Body of pancreas (tissue), 4 donors: ENCODE measurements around the gene CDKAL1. TPM values are rescaled to one million over a fixed set of nuclear protein-coding genes. Genes with fewer than 3 reads are reported as not detected.

Source experiments
- ATAC-seq: fragments of 150-250 bp; one replicate; pipeline ENCODE4 v1.9.1; 2016
- DNase-seq, 4 donors: peaks; one replicate each; pipeline ENCODE4 v3.0.0-alpha.2; 2019
- H3K27ac ChIP-seq, 4 donors: fragments of 200-600 bp; sonication (generic); 1 replicate in 3 of 4; 2 replicates in 1 of 4; pipeline versions ENCODE4 v1.5.1 to v1.6.1; 2016 to 2019; ENCODE audit warnings: mild to moderate bottlenecking in 1 of 4, mixed read lengths in 1 of 4, moderate library complexity in 1 of 4
- H3K27me3 ChIP-seq, 2 donors: fragments of 200-600 bp; sonication (generic); one replicate each; pipeline ENCODE4 v1.6.0; 2016; ENCODE audit warnings: mild to moderate bottlenecking in 1 of 2
- H3K36me3 ChIP-seq, 2 donors: fragments of 200-600 bp; sonication (generic); replicated peaks in 1 of 2; 2 replicates each; pipeline ENCODE4 v1.5.1; 2016; ENCODE audit warnings: low read depth in 2 of 2; ENCODE audit not compliant: insufficient read depth in 1 of 2
- H3K4me1 ChIP-seq: fragments of 200-600 bp; sonication (generic); one replicate; pipeline ENCODE4 v1.6.0; 2016
- H3K4me3 ChIP-seq, 2 donors: fragments of 200-600 bp; sonication (generic); 1 replicate in 1 of 2; 2 replicates in 1 of 2; pipeline ENCODE4 v1.5.1; 2016 to 2019
- H3K9me3 ChIP-seq, 3 donors: fragments of 200-600 bp; sonication (generic); 1 replicate in 2 of 3; 2 replicates in 1 of 3; pipeline ENCODE4 v1.5.1; 2016
- CTCF ChIP-seq, 7 experiments: fragments of 450-650 bp in 4 of 7; fragments of 200-600 bp in 3 of 7; sonication (generic) in 3 of 7; IDR thresholded peaks; one replicate each; pipeline ENCODE4 v1.5.1; 2016 to 2019; ENCODE audit warnings: antibody characterized with exemption in 7 of 7
- POLR2A ChIP-seq, 3 donors: fragments of 450-650 bp; IDR thresholded peaks; one replicate each; pipeline ENCODE4 v1.6.1; 2016; ENCODE audit warnings: antibody characterized with exemption in 3 of 3, mild to moderate bottlenecking in 2 of 3
- WGBS, 2 donors: methylation state at CpG; one replicate each; pipeline ENCODE4 v1.1.5; 2017; 5-methylcytosine and 5-hydroxymethylcytosine counted together
- intact Hi-C: fragments of 100-400 bp; cut with DNase I; formaldehyde crosslinking; loops from one replicate; pipeline ENCODE4 v1.15.1; 2023
- total RNA-seq, 2 donors: library from RNA; depleted of rRNA; stranded (reverse); fragments of >200 nt; gene quantifications; one replicate each; pipeline ENCODE4 v1.1.0, GENCODE V29; 2016

Gene CDKAL1
- total RNA-seq, 2 donors from 2014 or later, result 16.3 to 18.1 TPM

GRCh38 chr6:21071780-21072468 is 537.7 kb downstream of the CDKAL1 start:
- intact Hi-C loops, result no loop called here
- Histone ChIP-seq H3K9me3 (no peaks in the 10 kb centered on the region), H3K27ac (no peak overlapping the region), H3K36me3 (no peaks in the 10 kb centered on the region), H3K4me3 (no peak overlapping the region), H3K27me3 (no peaks in the 10 kb centered on the region), H3K4me1 (no peaks in the 10 kb centered on the region)
- 82 to 85% methylated on average over 8 of the region's 8 CpGs for WGBS, 2 donors
- ATAC-seq, result no peak
- DNase-seq, result no peak
- TF ChIP-seq POLR2A (IDR thresholded peaks at IDR 0.05), result no peak
- no peak for TF ChIP-seq CTCF (IDR thresholded peaks at IDR 0.05)

DNA sequence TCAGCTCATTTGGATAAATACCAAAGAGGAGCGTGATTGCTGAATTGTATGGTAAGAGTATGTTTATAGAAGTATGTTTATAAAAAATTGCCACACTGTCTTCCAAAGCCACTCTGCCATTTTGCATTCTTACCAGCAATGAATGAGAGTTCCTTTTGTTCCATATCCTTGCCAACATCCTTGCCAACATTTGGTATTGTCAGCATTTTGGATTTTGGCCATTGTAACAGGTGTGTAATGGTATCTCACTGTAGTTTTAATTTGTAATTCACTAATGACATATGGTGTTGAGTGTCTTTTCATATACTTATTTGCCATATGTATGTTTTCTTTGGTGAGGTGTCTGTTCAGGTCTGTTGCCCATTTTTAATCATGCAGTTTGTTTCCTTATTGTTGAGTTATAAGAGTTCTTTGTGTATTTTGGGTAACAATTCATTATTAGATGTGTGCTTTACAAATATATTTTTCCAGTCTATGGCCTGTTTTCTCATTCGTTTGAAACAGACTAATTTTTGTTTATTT is 539.1 kb downstream of the CDKAL1 start:
- Histone ChIP-seq H3K4me3 (no peak overlapping the region), H3K27ac (no peak overlapping the region), H3K36me3 (no peaks in the 10 kb centered on the region), H3K9me3 (no peaks in the 10 kb centered on the region), H3K27me3 (no peaks in the 10 kb centered on the region), H3K4me1 (no peaks in the 10 kb centered on the region)
- intact Hi-C loops, result no loop called here
- ATAC-seq (no peak), DNase-seq (no peak)
- TF ChIP-seq POLR2A (IDR thresholded peaks at IDR 0.05) (no peak), CTCF (IDR thresholded peaks at IDR 0.05) (no peak)
- WGBS, 2 donors, result 86 to 96% methylated on average over 2 of the region's 2 CpGs

- Histone ChIP-seq H3K4me1 (peaks cover 4% of the 10 kb centered on the region), H3K9me3 (no peaks in the 10 kb centered on the region), H3K36me3 (no peaks in the 10 kb centered on the region), H3K27ac (no peak overlapping the region), H3K27me3 (no peaks in the 10 kb centered on the region), H3K4me3 (no peak overlapping the region)
- TF ChIP-seq CTCF (IDR thresholded peaks at IDR 0.05), result no peak
- TF ChIP-seq POLR2A (IDR thresholded peaks at IDR 0.05), result no peak
- intact Hi-C loops, result no loop called here
- 96 to 97% methylated on average over 1 of the region's 1 CpG for whole genome bisulfite sequencing, 2 donors
- no peak for DNase-seq
- no peak for ATAC-seq
Observed at GRCh38 chr6:21074484-21074883, 540.2 kb downstream of the CDKAL1 start.

- no peak for DNase-seq
- no peak overlapping the region for H3K4me3 ChIP-seq
- no peaks in the 10 kb centered on the region for H3K27me3 ChIP-seq
- no peak for ATAC-seq
- intact Hi-C loops, result no loop called here
- peaks cover 8% of the 10 kb centered on the region for H3K4me1 ChIP-seq
- WGBS, 2 donors, result 93 to 100% methylated on average over 2 of the region's 2 CpGs
- no peak for TF ChIP-seq CTCF (IDR thresholded peaks at IDR 0.05)
- no peak overlapping the region for H3K27ac ChIP-seq
- no peaks in the 10 kb centered on the region for H3K9me3 ChIP-seq
- no peaks in the 10 kb centered on the region for H3K36me3 ChIP-seq
Observed at GRCh38 chr6:21075986-21076385, 541.7 kb downstream of the CDKAL1 start.

DNA sequence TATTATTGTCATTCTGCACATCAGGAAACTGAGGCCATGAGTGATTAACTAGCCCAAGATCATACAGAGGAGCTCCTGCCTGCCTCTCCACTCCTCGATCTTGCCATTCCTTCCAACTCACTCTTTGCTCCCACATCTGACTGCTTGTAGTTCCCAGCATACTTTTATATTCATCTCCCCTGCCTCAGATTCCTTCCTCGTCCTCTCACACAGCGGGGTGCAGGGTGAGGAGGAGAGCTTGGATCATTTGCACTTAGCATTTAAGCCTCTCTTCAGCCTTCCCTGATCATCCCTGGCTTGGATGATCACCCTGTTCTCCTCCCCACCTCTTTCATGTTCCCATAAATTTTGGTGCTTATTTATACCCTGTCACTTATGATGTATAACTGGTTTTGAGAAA is 544.2 kb downstream of the CDKAL1 start:
- intact Hi-C loops, result no loop called here
- no peak for TF ChIP-seq POLR2A (IDR thresholded peaks at IDR 0.05)
- TF ChIP-seq CTCF (IDR thresholded peaks at IDR 0.05), result no peak
- H3K27ac ChIP-seq, result no peak overlapping the region
- WGBS, 2 donors, result 96 to 98% methylated on average over 3 of the region's 3 CpGs
- no peaks in the 10 kb centered on the region for H3K9me3 ChIP-seq
- H3K36me3 ChIP-seq, result no peaks in the 10 kb centered on the region
- no peak overlapping the region for H3K4me3 ChIP-seq
- peaks cover 8% of the 10 kb centered on the region for H3K4me1 ChIP-seq
- DNase-seq (no peak), ATAC-seq (no peak)
- H3K27me3 ChIP-seq, result no peaks in the 10 kb centered on the region
